ENCODE results near the gene S100PBP.

GRCh38 chr1:32791881-32792280, 25.6 kb upstream of the S100PBP start:
- TF ChIP-seq CTCF (IDR thresholded peaks at IDR 0.05) = no peak
- no peak for TF ChIP-seq POLR2A (IDR thresholded peaks at IDR 0.05)
